Pericardium fibroblast (primary cell): Measurements from ENCODE around the gene NR2C1. TPM values are rescaled to one million over a fixed set of nuclear protein-coding genes. Genes with fewer than 3 reads are reported as not detected.

Experiments
- total RNA-seq: library from RNA; depleted of rRNA; stranded (reverse); fragments of >200 nt; gene quantifications from 2 replicates; pipeline ENCODE4 v1.2.3, GENCODE V29; 2015

NR2C1 gene
- 22.9 and 45.2 TPM in 2 replicates for total RNA-seq

DNA sequence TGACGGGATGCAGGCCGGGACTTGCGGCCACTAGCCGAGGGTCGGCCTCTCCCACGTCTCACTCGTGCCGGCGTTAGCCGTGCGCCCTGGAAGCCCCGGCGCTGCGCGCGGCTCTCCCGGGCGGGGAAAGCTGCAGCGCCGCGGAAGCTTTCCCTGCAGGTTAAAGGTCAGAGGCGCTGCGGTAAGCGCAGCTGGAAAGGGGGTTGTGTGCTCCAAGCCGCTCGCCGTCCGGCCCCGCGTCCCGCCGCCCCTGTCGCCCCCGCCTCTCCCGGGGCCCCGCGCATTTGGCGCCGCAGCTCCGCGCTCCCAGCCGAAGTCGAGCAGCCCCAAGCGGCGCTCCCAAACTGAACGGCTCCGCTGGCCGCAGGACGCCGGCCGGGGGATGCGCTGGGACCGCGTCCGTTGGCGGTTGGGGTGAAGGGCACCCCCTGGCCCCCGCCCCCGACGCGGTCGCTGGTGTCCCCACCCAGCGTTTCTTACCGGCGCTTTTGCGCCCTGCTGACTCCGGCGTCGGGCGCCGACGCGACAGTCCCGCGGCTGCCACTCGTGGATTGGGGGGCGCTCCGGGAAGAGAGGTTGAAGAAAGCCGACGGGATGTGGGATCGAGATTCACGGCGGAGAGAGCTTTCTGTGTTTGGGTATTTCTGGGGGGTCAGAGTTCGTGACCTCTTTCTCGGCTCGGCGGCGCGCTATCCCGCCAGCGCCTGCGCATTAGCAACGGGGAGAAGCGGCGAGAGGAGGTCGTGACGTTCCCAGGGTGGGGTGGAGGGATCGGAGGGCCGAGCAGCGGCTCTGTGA is at the start of gene NR2C1:
NR2C1 (minus strand) TSS at position 719 of the 798 bp plus-strand sequence. CDS start 6,234 bp downstream, outside the sequence.

GRCh38 chr12:95003213-95003920 is 70.1 kb downstream of the NR2C1 start, which contains the start of gene NDUFA12:
Gene NDUFA12, minus strand, starts transcription at chr12:95003697. Its CDS starts 17 bp downstream, at chr12:95003680.

Other genes with a start within 250 kb of the NR2C1 start
- gene NDUFA12, start 69.9 kb downstream of the NR2C1 start, total RNA-seq: 57.4 and 115 TPM in 2 replicates
- 2.1 and 4.0 TPM in 2 replicates for gene FGD6, start 143.8 kb upstream of the NR2C1 start, total RNA-seq
- gene VEZT, start 144.2 kb upstream of the NR2C1 start, total RNA-seq: 22.4 and 34.1 TPM in 2 replicates